GM21515 (cell line): ENCODE data around the gene FBXW2.

ENCODE experiments used
- ATAC-seq: cut with Tn5 transposase; IDR thresholded peaks from one replicate; pipeline ENCODE4 v1.9.1; 2021; ENCODE audit not compliant: unreplicated experiment

FBXW2 gene

GRCh38 chr9:120745278-120745677, 47.9 kb downstream of the FBXW2 start:
- ATAC-seq, result no peak

- no peak for ATAC-seq
These were observed 50.2 kb downstream of the FBXW2 start for GRCh38 chr9:120742951-120743416.

- no peak for ATAC-seq
These were observed 51.5 kb downstream of the FBXW2 start for GRCh38 chr9:120741701-120742100.

DNA sequence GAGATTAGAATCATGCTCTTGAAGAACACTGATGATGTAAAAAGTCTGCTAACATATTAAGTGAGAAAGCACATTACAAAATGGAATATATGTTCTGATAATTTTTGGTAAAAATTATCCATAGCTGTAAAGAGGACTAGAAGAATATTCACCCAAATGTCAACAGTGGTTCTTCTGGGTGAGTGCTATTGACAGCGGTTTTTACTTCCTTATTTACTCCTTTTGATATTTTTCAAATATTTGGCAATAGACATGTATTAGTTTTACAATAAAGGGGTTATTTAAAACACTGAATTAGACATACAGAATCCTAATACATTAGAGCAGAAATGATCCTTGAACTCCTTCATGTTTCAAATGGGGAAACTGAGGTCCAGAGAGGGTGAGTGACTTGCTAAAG, 52.0 kb downstream of the FBXW2 start:
- ATAC-seq, result no peak

DNA sequence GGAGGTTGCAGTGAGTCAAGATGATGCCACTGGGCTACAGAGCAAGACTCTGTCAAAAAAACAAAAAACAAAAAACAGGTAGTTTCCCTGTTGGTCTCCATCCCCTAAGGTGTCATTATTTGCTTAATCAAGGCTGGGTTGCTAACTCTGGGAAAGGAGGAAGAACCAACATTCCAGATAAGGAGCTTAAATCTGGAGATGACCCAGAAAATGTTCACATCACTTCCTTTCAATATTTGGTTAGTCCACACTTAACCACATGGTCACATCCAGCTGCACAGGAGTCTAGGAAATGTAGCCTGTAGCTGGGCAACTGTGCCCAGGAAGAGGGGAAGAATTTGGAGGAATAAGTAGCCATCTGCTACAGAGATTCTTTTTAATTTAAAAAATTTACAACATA, 53.1 kb downstream of the FBXW2 start:
- no peak for ATAC-seq

- ATAC-seq, result no peak
These were observed 55.6 kb downstream of the FBXW2 start for GRCh38 chr9:120737416-120738165.

- no peak for ATAC-seq
These were observed 56.3 kb downstream of the FBXW2 start for GRCh38 chr9:120736881-120737280.

DNA sequence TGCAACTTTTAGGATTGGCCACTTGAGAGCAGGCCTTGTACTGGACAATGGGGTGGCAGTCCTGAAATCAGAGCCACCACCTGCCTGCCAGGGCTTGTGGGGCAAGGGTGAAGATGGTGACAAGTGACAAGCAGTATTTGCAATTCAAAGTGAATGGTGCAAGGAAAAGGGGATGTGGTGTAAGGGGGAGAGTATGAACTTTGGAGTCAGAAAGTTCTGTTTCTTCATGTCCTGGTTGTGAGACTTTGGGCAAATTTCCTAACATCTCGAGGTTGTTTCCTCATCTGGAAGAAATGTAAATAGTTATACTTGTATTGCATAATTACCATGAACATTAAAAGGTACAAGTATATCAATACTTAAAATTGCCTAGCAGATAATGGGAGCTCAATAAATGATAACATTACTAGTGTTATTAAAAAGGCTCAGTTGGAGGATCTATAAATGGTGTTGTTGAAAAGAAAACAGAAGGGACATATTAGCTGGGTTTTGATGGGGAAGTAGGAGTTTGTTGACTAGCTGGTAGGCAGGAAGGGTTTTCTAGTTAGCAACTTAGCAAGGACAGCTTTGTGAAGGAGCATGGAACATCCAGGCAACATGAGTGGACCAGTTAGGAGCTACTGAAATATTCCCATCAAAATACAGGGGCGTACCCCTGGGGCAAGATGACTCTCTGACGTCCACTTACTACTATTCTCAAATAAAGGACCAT, 57.6 kb downstream of the FBXW2 start:
- ATAC-seq, result no peak

GRCh38 chr9:120734607-120735410, 58.4 kb downstream of the FBXW2 start:
- no peak for ATAC-seq

- ATAC-seq, result no peak
These were observed 60.0 kb downstream of the FBXW2 start for GRCh38 chr9:120733190-120733589.

- no peak for ATAC-seq
These were observed 62.3 kb downstream of the FBXW2 start for GRCh38 chr9:120730654-120731514.

DNA sequence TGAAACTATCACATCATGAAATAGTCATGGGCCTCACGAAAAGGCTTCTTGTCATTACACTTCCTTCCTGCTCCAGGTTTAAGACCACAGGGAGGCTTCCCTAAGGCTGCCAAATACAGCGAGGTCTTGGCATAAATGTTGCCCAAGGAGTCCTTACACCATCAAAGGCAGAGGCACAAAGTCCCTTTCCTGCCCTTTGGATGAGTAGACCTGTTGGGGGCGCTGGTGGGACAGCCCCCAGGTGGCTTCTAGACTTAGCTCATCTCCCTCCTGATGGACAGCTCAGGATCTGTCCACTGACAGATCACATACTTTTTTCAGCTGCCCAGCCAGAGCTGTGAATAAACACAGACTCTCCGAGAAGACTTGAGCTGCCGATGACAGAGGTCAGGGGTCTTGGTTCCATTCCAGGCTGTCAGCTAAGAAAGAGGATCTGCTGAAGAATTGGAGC, 63.4 kb downstream of the FBXW2 start:
- no peak for ATAC-seq

DNA sequence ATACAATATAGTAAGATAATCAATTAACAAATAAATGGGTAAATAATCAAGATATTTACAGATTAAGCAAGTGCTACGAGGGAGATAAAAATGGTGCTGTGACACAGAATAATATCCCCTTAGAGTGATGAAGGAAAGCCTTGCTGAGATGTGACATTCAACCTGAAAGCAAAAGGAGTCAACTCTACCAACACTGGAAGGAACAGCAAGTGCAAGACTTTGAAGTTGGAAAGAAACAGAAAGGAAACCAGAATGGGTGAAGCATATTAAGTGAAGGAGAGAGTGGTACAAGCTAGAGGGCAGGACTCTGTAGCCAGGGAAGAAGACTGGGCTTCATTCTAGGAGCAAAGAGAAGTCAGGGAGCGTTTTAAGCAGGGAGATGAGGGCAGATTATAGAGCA, 66.7 kb downstream of the FBXW2 start:
- no peak for ATAC-seq

GRCh38 chr9:120725907-120726306, 67.3 kb downstream of the FBXW2 start:
- ATAC-seq, result no peak

DNA sequence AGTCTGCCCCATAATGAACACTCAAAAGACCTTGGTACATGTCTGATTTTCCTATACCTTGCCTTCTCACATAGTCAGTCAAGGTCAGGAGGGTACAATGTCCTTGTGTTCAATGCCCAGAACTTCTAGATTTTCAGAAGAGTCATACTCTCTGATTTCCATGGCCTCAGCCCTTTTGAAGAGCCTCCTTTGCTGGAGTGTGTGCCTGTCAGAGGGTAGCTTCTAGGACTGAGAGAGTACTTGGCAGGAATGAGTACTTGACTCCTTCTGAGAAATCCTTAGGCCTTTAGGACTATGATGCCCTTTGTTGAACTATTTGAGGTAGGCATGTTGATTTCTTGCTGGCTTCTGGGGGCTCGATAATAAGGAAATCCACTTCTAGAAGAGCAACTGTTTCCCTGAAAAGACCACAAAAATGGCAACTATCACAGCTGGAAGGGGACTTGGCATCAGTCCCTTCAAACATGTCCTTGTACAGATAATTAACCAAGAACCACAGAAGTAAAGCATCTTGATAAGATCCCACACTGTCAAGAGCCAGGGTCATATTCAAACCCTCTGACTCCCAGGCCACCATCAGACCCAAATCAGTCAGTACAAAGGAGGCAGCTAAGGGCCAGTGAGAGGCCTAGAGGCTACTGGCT, 68.3 kb downstream of the FBXW2 start:
- no peak for ATAC-seq

DNA sequence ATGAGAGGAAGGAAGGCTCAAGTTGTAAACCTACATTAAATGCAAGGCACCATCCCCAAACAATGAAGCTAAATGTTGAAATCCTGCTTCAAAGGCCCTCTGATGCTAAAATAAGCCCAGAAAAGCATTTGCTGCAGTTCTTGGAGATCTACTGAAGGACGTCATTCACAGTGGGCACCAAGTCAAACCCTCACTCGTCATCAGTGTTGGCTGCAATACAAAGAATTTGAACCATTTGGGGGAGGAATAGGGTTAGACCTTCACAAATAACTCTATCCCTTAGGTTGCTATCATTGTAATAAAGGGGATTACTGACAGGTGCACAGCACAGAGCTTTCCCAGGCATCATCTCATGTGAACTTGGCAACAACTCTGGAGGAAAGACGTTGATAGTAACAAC, 69.7 kb downstream of the FBXW2 start:
- no peak for ATAC-seq

DNA sequence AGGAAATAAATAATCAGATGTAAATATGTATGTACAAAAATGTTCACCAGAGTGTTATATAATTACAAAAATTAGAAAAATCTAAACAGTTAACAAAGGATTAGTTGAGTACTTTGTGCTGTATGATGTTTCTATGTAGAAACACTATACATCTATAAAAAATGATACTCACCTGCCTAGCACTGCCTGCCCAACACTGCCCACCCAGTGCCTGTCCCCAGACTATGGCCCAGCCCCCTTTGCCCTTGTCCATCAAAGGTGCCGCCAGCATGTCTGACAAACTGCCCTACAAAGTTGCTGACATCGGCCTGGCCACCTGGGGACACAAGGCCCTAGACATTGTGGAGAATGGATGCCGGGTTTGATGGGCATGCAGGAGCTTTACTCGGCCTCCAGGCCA, 72.8 kb downstream of the FBXW2 start:
- ATAC-seq, result no peak

GRCh38 chr9:120718316-120718715, 74.9 kb downstream of the FBXW2 start:
- no peak for ATAC-seq

DNA sequence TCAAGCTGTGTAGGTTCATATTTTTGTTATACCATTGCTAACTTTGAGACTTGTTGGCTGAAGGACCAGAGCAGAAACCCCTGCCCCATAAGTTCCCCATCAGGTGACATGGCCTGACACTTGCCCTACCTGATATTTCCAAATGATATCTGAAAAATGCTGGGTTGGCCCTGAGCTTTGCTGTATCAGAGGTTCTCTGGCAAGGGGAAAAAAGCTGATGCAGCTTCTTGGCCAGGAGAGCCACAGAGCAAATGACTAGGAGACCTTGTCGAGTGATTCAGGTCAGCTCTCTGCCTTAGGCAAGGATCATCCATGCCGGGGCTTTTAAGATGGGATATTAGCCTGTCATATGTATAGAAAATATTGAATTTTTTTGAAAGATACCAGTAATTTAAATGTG, 76.0 kb downstream of the FBXW2 start:
- no peak for ATAC-seq

GRCh38 chr9:120716483-120716882, 76.7 kb downstream of the FBXW2 start:
- no peak for ATAC-seq
